Skeletal muscle satellite cell (primary cell): ENCODE measurements around the gene CLCN3.
A peak's percentile ranks its signal among the peaks of the same experiment; 100 is the strongest.

Source experiments
- H3K27me3 ChIP-seq: 2 replicates; pipeline ENCODE4 v1.7.0; 2013; ENCODE audit warnings: low read length; ENCODE audit not compliant: control insufficient read depth, insufficient read depth
- H3K36me3 ChIP-seq: 2 replicates; pipeline ENCODE4 v1.7.0; 2013; ENCODE audit warnings: mild to moderate bottlenecking, control low read depth, low read length; ENCODE audit not compliant: insufficient read depth
- H3K4me1 ChIP-seq: 2 replicates; pipeline ENCODE4 v1.7.0; 2013; ENCODE audit warnings: low read length; ENCODE audit not compliant: control insufficient read depth, insufficient read depth
- H3K4me2 ChIP-seq: 2 replicates; pipeline ENCODE4 v1.7.0; 2013; ENCODE audit warnings: mild to moderate bottlenecking, low read length
- H3K4me3 ChIP-seq: 2 replicates; pipeline ENCODE4 v1.7.0; 2013; ENCODE audit warnings: low read length
- H3K9ac ChIP-seq: 2 replicates; pipeline ENCODE4 v1.7.0; 2013; ENCODE audit warnings: mild to moderate bottlenecking, low read depth, low read length, moderate library complexity
- H3K9me3 ChIP-seq: replicated peaks from 2 replicates; pipeline ENCODE4 v1.7.0; 2013; ENCODE audit warnings: mild to moderate bottlenecking, control low read depth, low read length

The CLCN3 gene

DNA sequence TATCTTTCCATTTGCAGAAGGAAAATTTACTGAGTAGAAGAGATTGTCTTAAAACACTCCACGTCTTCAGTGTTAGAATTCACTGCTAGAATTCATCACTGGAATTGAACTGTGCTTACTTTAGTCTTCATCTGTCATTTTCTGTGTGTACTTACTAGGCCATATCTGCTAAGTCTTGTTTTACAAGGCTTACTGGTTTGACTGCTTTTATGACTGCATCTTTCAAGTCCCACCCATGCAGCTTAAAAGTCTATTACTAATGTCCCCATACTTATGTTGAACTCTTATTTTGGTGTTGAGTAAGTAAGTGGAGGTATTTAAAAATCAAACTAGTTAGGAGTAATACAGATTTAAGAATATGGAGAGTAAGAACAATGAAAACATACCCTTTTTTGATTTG lies 14.6 kb downstream of the CLCN3 start:
- Histone ChIP-seq H3K4me3 (no peak overlapping the region), H3K9ac (no peak overlapping the region), H3K4me1 (peaks cover 4% of the 10 kb centered on the region), H3K27me3 (no peaks in the 10 kb centered on the region), H3K36me3 (no peaks in the 10 kb centered on the region), H3K4me2 (no peak overlapping the region), H3K9me3 (no peaks in the 10 kb centered on the region)

DNA sequence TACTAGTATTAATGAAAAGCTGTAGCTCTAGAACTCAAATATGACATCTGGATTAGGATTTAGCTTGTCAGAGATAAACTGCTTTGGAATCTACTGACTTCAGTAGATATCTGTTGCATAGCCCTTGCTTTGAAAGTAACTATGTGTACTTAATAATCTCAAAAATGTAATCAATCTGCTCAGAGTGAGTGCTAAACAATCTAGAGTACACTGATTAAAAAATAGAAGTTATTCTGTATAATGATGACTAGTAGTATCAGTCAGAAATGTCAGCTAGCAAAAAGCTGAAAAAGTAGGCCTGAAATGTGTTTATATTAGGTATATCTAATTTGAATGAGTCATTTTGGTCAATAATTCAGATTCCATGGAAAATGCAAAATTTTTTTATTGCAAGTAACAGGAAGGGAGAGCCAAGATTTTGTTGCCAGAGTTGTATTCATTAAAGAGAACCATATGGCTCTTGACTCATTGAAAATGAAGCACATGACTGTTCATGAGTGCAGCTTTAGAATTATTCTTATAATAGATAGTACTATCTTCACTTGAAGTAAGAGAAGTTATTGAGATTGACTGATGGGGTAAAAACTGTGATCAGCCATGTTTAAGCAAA lies 20.0 kb downstream of the CLCN3 start:
- Histone ChIP-seq H3K4me3 (no peak overlapping the region), H3K36me3 (peaks cover 9% of the 10 kb centered on the region), H3K4me2 (peak overlapping the region; percentile 8), H3K9ac (peak overlapping the region; percentile 9), H3K4me1 (peaks cover 15% of the 10 kb centered on the region), H3K9me3 (no peaks in the 10 kb centered on the region), H3K27me3 (no peaks in the 10 kb centered on the region)

DNA sequence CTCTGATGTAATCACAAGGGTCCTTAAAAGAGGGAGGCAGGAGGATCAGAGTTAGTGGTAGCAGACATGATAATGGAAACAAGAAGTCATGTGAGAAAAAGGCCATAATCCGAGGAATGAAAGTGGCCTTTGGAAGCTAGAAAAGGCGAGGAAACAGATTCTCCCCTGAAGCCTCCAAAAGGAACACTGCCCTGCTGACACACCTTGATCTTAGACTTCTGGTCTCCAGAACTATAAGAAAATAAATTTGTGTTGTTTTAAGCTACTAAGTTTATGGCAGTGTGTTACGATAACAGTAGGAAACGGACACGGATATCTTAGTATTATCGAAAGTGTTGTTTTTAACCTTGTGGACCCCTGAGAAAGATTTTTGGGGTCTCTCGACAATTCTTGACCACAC lies 24.4 kb downstream of the CLCN3 start:
- Histone ChIP-seq H3K4me1 (peaks cover 13% of the 10 kb centered on the region), H3K4me3 (no peak overlapping the region), H3K9ac (no peak overlapping the region), H3K4me2 (no peak overlapping the region), H3K27me3 (no peaks in the 10 kb centered on the region), H3K9me3 (no peaks in the 10 kb centered on the region), H3K36me3 (peaks cover 9% of the 10 kb centered on the region)

DNA sequence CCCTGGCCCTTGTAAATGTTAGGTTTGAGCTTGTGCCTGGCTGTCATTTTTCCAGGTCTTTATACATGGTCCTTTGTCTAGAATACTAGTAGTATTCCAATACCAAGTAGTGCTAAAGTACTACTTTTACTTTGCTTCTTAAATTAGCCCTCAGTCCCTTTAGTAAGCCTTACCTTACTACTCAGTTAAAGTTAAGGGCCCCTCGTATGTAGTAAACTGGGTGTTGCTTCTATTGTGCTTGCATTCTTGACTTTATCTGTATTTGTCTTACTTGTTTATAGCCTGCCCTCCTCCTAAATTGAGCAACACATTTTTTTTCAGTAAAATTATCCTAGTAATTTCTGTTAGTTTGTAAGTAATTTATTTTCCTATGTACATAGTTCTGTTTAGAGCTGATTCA lies 25.2 kb downstream of the CLCN3 start:
- Histone ChIP-seq H3K9me3 (no peaks in the 10 kb centered on the region), H3K36me3 (peaks cover 9% of the 10 kb centered on the region), H3K4me1 (peaks cover 4% of the 10 kb centered on the region), H3K4me3 (no peak overlapping the region), H3K4me2 (no peak overlapping the region), H3K27me3 (no peaks in the 10 kb centered on the region), H3K9ac (no peak overlapping the region)

DNA sequence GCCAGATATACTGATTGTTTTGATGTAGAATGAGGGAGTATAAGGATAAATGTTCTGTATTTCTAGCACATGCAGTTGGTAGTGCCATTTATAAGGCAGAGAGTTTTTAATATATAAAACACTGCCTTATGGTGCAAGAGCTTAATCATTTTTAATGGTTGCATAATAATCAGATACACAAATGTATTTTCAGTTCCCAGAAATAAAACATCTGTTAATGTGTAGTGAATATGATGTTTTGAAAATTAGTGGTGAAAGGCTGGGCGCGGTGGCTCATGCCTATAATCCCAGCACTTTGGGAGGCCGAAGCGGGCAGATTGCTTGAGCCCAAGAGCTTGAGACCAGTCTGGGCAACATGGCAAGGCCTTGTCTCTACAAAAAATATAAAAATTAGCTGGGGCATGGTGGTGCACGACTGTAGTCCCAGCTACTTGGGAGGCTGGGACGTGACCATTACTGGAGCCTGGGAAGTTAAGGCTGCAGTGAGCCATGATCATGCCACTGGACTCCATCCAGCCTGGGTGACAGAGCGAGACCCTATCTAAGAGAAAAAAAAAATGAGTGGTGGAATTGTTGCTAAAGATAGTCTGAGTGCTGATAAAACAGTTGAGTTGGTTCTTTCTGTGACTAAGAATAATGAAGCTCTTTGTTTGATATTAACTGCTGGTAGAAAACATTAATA lies 29.3 kb downstream of the CLCN3 start:
- no peak overlapping the region for H3K4me3 ChIP-seq
- no peak overlapping the region for H3K9ac ChIP-seq
- no peaks in the 10 kb centered on the region for H3K4me1 ChIP-seq
- peaks cover 6% of the 10 kb centered on the region for H3K36me3 ChIP-seq
- no peak overlapping the region for H3K4me2 ChIP-seq
- no peaks in the 10 kb centered on the region for H3K9me3 ChIP-seq
- no peaks in the 10 kb centered on the region for H3K27me3 ChIP-seq

DNA sequence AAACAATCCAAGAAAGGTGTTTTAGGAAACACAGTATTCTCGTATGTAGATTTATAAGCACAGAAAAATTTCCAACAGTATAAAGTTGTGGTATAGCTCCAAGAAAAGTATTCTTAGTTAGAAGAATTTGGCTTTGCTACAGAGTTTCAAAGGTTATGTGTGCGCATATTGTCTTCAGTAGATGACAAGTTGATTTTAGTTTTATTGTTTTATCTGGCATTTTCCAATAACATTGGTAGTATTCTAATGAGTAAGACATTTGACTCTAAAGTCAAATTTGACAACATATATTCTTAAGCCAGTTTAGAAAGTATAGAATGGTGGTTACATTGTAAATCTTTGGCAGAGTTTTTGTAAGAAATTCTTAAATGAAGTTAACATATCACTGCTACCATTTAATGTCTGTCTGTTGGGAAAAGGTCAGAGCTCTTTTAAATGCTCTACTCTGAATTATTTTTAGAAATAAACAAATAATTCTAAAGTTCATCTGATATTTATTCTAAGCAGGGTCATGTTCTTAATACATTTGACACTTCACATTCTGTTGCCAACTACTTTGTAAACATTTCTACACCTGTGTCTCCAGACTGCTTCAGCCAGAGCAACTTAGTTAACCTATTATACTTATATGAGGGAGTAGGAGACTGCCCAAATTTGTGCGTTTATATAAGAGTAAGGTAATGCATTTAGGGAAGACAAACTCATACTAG lies 30.0 kb downstream of the CLCN3 start:
- Histone ChIP-seq H3K4me2 (no peak overlapping the region), H3K4me3 (no peak overlapping the region), H3K27me3 (no peaks in the 10 kb centered on the region), H3K36me3 (no peaks in the 10 kb centered on the region), H3K9me3 (no peaks in the 10 kb centered on the region), H3K4me1 (no peaks in the 10 kb centered on the region), H3K9ac (no peak overlapping the region)

DNA sequence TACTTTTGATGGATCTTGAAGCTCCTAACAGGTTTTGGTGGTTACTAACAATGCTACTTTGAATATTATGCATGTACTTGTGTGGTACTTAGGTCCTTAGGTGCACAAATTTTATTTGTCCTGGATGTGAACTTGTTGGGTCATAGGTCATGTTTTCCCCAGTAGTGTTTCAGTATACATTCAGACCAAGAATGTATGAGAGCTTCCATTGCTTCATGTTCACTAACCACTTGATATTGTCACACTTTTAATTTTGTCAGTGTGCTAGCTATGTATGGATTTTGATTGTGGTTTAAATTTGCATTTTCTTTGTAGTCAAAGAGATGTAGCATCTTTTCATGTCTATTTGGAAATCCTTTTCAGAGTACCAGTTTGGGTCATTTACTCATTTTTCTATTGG lies 32.2 kb downstream of the CLCN3 start:
- Histone ChIP-seq H3K9me3 (no peaks in the 10 kb centered on the region), H3K27me3 (no peaks in the 10 kb centered on the region), H3K4me1 (no peaks in the 10 kb centered on the region), H3K4me2 (no peak overlapping the region), H3K9ac (no peak overlapping the region), H3K4me3 (no peak overlapping the region), H3K36me3 (no peaks in the 10 kb centered on the region)

DNA sequence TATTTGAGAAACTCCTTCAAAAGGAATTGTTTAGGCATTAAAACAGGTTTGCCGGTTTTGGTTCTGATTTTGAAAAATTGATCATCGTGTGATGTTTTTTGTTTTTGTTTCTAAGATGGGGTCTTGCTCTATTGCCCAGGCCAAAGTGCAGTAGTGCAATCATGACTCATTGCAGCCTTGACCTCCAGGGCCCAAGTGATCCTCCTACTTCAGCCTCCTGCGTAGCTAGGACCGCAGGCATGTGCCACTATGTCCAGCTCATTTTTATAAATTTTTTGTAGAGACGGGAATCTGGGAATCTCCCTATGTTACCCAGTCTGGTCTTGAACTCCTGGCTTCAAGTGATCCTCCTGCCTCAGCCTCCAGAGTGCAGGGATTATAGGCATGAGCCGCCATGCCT lies 35.0 kb downstream of the CLCN3 start:
- Histone ChIP-seq H3K27me3 (no peaks in the 10 kb centered on the region), H3K36me3 (no peaks in the 10 kb centered on the region), H3K9me3 (no peaks in the 10 kb centered on the region), H3K4me1 (peaks cover 7% of the 10 kb centered on the region), H3K9ac (no peak overlapping the region), H3K4me2 (no peak overlapping the region), H3K4me3 (no peak overlapping the region)

DNA sequence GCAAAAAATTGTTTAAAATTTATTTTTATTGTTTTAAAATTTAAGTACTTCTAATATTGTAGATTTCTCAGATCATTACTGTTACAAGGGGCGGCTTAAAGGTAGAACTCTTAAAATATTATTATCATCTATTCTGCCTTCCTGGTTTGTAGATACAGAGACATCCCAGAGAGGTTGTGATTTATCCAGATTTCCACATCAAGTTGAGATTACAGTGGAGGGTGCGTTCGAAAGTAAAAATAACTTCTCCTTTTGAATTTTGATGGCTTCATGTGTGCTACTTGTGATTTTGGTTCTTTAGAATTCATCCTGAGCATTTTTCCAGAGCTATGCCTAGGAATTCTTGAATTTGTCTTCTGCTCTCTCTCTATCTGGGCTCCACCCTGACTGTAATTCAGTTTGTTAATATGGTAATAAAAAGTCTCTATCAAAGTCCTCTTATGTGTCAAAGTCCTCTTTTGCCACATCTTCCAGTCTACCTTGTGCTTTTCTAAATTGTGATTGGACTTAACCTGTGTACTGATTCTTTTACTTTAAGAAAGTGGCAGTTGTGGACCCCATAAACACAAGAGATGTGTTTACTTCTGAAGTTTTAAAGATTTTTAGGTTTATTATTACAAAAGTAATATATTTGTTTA lies 37.2 kb downstream of the CLCN3 start:
- Histone ChIP-seq H3K4me1 (peaks cover 19% of the 10 kb centered on the region), H3K4me3 (no peak overlapping the region), H3K4me2 (no peak overlapping the region), H3K9ac (no peak overlapping the region), H3K36me3 (no peaks in the 10 kb centered on the region), H3K27me3 (no peaks in the 10 kb centered on the region), H3K9me3 (no peaks in the 10 kb centered on the region)

DNA sequence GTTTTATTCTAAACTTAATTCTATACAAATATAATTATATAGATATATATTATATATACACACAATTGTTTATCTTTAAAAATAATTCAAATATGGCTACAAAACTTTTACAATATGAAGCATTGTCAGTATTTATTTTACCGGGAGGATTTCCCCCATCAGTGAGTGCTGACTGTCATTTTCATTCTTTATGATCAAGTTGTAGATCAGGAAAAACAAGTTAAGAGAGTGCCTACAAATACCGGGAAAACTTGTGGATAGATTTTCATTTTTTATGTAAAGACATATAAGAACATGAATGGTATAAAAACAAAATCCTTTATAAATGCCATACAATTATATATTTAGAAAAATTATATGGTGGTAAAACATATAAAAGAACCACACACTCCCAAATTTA lies 37.8 kb downstream of the CLCN3 start:
- Histone ChIP-seq H3K27me3 (no peaks in the 10 kb centered on the region), H3K4me1 (peaks cover 19% of the 10 kb centered on the region), H3K9me3 (no peaks in the 10 kb centered on the region), H3K4me2 (no peak overlapping the region), H3K4me3 (no peak overlapping the region), H3K9ac (no peak overlapping the region), H3K36me3 (no peaks in the 10 kb centered on the region)

DNA sequence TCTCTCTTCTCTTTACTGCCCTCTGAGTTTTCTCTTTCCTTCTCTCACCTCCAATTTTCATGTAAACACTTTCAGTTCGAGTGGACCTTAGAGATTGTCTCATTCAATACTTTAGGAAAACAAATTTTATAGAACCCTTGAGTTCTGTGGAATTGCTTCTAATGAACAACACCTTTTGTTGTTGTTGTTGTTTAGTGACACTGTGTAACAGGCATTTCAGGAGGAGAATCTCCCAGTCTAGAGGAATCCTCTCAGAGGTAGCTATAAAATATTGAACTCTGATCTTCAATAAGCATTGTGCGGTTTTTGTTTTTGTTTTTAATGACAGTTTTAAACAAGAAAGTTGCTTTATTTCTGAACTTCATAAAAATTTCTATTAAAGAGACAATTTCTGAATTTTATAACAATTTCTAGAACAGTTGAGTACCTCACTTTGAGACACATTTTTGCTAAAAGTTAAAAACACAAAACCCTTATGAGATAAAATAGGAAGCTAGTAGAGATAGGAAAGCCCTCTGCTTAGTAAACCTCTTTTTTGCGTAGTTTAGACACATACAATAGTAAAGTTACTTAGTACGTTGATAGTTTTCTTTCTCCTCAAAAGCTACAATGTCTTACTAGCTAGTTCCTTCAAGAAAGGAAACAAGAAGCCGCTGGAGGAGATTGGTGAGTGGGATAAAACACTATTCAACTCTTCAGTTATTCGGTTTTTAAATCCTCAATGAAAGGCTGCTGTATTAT lies 38.8 kb downstream of the CLCN3 start:
- Histone ChIP-seq H3K36me3 (no peaks in the 10 kb centered on the region), H3K27me3 (no peaks in the 10 kb centered on the region), H3K4me2 (peak overlapping the region; percentile 88), H3K4me1 (peaks cover 19% of the 10 kb centered on the region), H3K4me3 (peak overlapping the region; percentile 37), H3K9me3 (no peaks in the 10 kb centered on the region), H3K9ac (peak overlapping the region; percentile 80)
